ENCODE results near the gene TUBGCP3. TPM values are rescaled to one million over a fixed set of nuclear protein-coding genes. Genes with fewer than 3 reads are reported as not detected.

TUBGCP3 gene
- total and polyA plus RNA-seq, 9 of the 15 experiments (the other 6 are each of a cell fraction or from before 2014, with no cell fraction given), result 3.0 to 24.8 (median 15.2) TPM

DNA sequence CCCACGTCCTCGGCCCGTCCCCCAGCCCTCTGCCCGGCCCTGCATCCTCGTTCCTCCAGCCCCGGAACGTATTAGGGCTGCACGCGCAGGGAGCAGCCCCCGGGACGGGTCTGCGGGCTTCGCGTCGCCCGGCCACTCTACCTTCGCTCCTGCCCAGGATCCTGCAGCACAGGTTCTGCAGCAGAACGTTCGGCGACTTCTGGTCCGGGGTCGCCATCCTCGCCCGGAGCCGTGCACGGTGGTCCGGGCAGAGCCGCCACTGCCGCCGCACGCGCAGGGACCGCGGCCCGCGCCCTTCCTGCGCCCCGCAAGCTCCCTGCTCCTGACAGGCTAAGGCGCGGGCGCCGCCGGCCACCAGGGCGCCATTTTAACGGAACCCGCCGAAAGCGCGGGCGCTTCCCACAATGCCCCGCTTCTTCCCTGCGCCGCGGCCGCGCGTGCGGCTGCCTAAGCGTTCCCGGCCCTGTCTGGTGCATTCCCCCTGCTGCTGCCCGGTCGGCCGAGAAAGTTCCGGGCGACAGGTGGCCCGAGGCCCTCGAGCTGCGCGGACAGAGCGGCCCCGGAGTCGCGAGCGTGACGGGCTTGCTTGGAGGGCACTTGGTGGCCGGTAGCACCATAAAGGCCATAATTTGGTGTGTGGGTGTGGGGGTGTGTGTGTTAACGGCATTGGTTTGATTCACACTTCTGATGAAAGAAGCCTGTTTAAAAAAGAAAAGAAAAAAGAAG is at the start of gene TUBGCP3 (continued):
- TF ChIP-seq, protein P1, sequence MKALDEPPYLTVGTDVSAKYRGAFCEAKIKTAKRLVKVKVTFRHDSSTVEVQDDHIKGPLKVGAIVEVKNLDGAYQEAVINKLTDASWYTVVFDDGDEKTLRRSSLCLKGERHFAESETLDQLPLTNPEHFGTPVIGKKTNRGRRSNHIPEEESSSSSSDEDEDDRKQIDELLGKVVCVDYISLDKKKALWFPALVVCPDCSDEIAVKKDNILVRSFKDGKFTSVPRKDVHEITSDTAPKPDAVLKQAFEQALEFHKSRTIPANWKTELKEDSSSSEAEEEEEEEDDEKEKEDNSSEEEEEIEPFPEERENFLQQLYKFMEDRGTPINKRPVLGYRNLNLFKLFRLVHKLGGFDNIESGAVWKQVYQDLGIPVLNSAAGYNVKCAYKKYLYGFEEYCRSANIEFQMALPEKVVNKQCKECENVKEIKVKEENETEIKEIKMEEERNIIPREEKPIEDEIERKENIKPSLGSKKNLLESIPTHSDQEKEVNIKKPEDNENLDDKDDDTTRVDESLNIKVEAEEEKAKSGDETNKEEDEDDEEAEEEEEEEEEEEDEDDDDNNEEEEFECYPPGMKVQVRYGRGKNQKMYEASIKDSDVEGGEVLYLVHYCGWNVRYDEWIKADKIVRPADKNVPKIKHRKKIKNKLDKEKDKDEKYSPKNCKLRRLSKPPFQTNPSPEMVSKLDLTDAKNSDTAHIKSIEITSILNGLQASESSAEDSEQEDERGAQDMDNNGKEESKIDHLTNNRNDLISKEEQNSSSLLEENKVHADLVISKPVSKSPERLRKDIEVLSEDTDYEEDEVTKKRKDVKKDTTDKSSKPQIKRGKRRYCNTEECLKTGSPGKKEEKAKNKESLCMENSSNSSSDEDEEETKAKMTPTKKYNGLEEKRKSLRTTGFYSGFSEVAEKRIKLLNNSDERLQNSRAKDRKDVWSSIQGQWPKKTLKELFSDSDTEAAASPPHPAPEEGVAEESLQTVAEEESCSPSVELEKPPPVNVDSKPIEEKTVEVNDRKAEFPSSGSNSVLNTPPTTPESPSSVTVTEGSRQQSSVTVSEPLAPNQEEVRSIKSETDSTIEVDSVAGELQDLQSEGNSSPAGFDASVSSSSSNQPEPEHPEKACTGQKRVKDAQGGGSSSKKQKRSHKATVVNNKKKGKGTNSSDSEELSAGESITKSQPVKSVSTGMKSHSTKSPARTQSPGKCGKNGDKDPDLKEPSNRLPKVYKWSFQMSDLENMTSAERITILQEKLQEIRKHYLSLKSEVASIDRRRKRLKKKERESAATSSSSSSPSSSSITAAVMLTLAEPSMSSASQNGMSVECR (CRISPR knock-in tag; IDR thresholded peaks at IDR 0.05), result no peak
- TF ChIP-seq HDAC3 (IDR thresholded peaks at IDR 0.05; ENCODE audit: borderline replicate concordance, partially characterized antibody) (no peak), MCM7 (IDR thresholded peaks at IDR 0.05) (no peak), CBX8 (IDR thresholded peaks at IDR 0.05; ENCODE audit: borderline replicate concordance, extremely low read depth, low read depth, low read length, poor library complexity, severe bottlenecking) (no peak), CBX1 (IDR thresholded peaks at IDR 0.05; ENCODE audit: low read depth) (peak; percentile 92), SAFB (IDR thresholded peaks at IDR 0.05; ENCODE audit: borderline replicate concordance, low read depth, low read length) (peak; percentile 42; the same call in 1 of the 2 replicates), LEF1 (IDR thresholded peaks at IDR 0.05) (no peak), ZNF431 (CRISPR knock-in tag; IDR thresholded peaks at IDR 0.05) (0 out of 2 replicates have a peak, but pooled peaks have one; percentile 43), GTF2B (IDR thresholded peaks at IDR 0.05; ENCODE audit: extremely low read depth, insufficient read length) (no peak), ZFPM2 (CRISPR knock-in tag; IDR thresholded peaks at IDR 0.05) (no peak), KAT7 (CRISPR knock-in tag; IDR thresholded peaks at IDR 0.05; ENCODE audit: borderline replicate concordance) (peak; percentile 85; the same call in 1 of the 2 replicates), DACH1 (IDR thresholded peaks at IDR 0.05; ENCODE audit: partially characterized antibody) (no peak), DIDO1 (tag; IDR thresholded peaks at IDR 0.05; ENCODE audit: low read depth) (peak; percentile 56; the same call in 1 of the 2 replicates), TAF7 (tag; IDR thresholded peaks at IDR 0.05) (peak; percentile 62; the same call in 1 of the 2 replicates), DMBX1 (CRISPR knock-in tag; IDR thresholded peaks at IDR 0.05; ENCODE audit: borderline replicate concordance) (peak; percentile 72; the same call in 1 of the 2 replicates)
- TF ChIP-seq, protein P2, sequence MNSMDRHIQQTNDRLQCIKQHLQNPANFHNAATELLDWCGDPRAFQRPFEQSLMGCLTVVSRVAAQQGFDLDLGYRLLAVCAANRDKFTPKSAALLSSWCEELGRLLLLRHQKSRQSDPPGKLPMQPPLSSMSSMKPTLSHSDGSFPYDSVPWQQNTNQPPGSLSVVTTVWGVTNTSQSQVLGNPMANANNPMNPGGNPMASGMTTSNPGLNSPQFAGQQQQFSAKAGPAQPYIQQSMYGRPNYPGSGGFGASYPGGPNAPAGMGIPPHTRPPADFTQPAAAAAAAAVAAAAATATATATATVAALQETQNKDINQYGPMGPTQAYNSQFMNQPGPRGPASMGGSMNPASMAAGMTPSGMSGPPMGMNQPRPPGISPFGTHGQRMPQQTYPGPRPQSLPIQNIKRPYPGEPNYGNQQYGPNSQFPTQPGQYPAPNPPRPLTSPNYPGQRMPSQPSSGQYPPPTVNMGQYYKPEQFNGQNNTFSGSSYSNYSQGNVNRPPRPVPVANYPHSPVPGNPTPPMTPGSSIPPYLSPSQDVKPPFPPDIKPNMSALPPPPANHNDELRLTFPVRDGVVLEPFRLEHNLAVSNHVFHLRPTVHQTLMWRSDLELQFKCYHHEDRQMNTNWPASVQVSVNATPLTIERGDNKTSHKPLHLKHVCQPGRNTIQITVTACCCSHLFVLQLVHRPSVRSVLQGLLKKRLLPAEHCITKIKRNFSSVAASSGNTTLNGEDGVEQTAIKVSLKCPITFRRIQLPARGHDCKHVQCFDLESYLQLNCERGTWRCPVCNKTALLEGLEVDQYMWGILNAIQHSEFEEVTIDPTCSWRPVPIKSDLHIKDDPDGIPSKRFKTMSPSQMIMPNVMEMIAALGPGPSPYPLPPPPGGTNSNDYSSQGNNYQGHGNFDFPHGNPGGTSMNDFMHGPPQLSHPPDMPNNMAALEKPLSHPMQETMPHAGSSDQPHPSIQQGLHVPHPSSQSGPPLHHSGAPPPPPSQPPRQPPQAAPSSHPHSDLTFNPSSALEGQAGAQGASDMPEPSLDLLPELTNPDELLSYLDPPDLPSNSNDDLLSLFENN (IDR thresholded peaks at IDR 0.05; ENCODE audit: low read depth in 2 of 2, low read length in 2 of 2), result no peak
